Vagina (tissue), 2 donors: ENCODE results near the gene HECTD4.

Source experiments
- CTCF ChIP-seq, 3 experiments: fragments of 450-650 bp in 2 of 3; fragments of 200-600 bp in 1 of 3; sonication (generic) in 1 of 3; IDR thresholded peaks; one replicate each; pipeline ENCODE4 v1.5.1; 2017 to 2019; ENCODE audit warnings: antibody characterized with exemption in 3 of 3, mild to moderate bottlenecking in 2 of 3, moderate library complexity in 2 of 3
- POLR2A ChIP-seq, 2 donors: fragments of 450-650 bp; IDR thresholded peaks; one replicate each; pipeline ENCODE4 v1.6.1; 2017; ENCODE audit warnings: antibody characterized with exemption in 2 of 2, mild to moderate bottlenecking in 2 of 2, moderate library complexity in 2 of 2
- POLR2AphosphoS5 ChIP-seq, 2 donors: sonication (generic); formaldehyde crosslinking; IDR thresholded peaks; one replicate each; pipeline ENCODE4 v1.9.0; 2017; ENCODE audit warnings: antibody characterized with exemption in 2 of 2, mild to moderate bottlenecking in 2 of 2, low read depth in 1 of 2; ENCODE audit not compliant: insufficient read depth in 1 of 2

GRCh38 chr12:112160611-112161010 is 221.6 kb downstream of the HECTD4 start:
- TF ChIP-seq CTCF (IDR thresholded peaks at IDR 0.05) (no peak), POLR2A (IDR thresholded peaks at IDR 0.05) (no peak), POLR2AphosphoS5 (IDR thresholded peaks at IDR 0.05; ENCODE audit: insufficient read depth in 1 of 2, low read depth in 1 of 2) (no peak)
